Stomach (tissue), 4 donors: ENCODE results near the gene ALDH1L2.

Source experiments
- EP300 ChIP-seq: sonication (generic); formaldehyde crosslinking; IDR thresholded peaks from one replicate; pipeline ENCODE4 v1.6.1; 2017; ENCODE audit warnings: antibody characterized with exemption
- POLR2A ChIP-seq, 4 donors: fragments of 450-650 bp; IDR thresholded peaks; one replicate each; pipeline ENCODE4 v1.6.1; 2016; ENCODE audit warnings: antibody characterized with exemption in 4 of 4, control low read depth in 2 of 4, mild to moderate bottlenecking in 1 of 4, moderate library complexity in 1 of 4
- POLR2AphosphoS5 ChIP-seq, 3 donors: sonication (generic); formaldehyde crosslinking; IDR thresholded peaks; one replicate each; pipeline ENCODE4 v1.6.1; 2016; ENCODE audit warnings: antibody characterized with exemption in 3 of 3
- TF ChIP-seq, protein P1 (sequence below), 7 experiments: fragments of 450-650 bp in 4 of 7; fragments of 200-600 bp in 3 of 7; sonication (generic) in 3 of 7; IDR thresholded peaks; one replicate each; pipeline ENCODE4 v1.5.1; 2016 to 2019; ENCODE audit warnings: antibody characterized with exemption in 7 of 7, control low read depth in 2 of 7, mild to moderate bottlenecking in 1 of 7

DNA sequence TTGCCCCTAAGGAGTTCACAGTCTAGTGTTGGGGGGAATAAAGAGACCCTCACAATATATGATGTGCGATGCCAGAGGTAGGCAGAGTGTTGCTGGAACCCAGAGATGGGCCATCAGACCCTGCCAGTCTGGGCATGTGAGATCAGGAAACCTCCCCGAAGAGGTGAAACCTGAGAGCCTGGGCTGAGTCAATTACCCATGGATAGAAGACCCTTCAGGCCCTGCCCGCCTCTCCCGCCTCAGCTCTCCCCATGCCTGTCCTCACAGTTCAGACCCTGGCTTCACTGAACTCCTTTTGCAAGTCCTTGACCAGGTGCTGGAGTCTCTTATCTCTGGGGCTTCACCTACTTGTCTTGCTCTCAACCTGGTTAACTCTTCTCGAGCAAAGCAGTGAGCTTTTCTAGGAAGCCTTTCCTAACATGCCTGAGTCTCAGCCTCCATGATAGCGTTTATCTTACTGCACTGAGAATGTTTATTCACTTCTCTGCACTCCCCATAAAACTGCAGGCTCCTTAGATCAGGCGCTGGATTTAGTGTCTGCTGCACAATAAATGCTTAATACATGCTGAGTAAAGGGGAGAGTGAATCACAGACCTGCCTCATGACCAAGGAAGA is 19.6 kb downstream of the ALDH1L2 start:
- TF ChIP-seq, protein P1, sequence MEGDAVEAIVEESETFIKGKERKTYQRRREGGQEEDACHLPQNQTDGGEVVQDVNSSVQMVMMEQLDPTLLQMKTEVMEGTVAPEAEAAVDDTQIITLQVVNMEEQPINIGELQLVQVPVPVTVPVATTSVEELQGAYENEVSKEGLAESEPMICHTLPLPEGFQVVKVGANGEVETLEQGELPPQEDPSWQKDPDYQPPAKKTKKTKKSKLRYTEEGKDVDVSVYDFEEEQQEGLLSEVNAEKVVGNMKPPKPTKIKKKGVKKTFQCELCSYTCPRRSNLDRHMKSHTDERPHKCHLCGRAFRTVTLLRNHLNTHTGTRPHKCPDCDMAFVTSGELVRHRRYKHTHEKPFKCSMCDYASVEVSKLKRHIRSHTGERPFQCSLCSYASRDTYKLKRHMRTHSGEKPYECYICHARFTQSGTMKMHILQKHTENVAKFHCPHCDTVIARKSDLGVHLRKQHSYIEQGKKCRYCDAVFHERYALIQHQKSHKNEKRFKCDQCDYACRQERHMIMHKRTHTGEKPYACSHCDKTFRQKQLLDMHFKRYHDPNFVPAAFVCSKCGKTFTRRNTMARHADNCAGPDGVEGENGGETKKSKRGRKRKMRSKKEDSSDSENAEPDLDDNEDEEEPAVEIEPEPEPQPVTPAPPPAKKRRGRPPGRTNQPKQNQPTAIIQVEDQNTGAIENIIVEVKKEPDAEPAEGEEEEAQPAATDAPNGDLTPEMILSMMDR (IDR thresholded peaks at IDR 0.05): no peak
- no peak for TF ChIP-seq POLR2A (IDR thresholded peaks at IDR 0.05)
- TF ChIP-seq POLR2AphosphoS5 (IDR thresholded peaks at IDR 0.05): no peak
- no peak for TF ChIP-seq EP300
